T47D (cell line): Measurements from ENCODE around the gene MS4A10.

ENCODE experiments used
- DNase-seq, 2 experiments: peaks; one replicate each; pipeline versions ENCODE4 v3.0.0 to v3.0.0-alpha.2; 2011 to 2012; ENCODE audit warnings: low read depth in 1 of 2, low spot score in 1 of 2
- JUND ChIP-seq: IDR thresholded peaks from 2 replicates; pipeline ENCODE4 v1.6.1; 2012; ENCODE audit warnings: low read depth
- in situ Hi-C: cut with HindIII; loops from 2 replicates; pipeline ENCODE4 v1.10.0; 2016; ENCODE audit warnings: low sequenced_read_pairs, low pct_unique_long_range_greater_than_20kb

MS4A10 gene

DNA sequence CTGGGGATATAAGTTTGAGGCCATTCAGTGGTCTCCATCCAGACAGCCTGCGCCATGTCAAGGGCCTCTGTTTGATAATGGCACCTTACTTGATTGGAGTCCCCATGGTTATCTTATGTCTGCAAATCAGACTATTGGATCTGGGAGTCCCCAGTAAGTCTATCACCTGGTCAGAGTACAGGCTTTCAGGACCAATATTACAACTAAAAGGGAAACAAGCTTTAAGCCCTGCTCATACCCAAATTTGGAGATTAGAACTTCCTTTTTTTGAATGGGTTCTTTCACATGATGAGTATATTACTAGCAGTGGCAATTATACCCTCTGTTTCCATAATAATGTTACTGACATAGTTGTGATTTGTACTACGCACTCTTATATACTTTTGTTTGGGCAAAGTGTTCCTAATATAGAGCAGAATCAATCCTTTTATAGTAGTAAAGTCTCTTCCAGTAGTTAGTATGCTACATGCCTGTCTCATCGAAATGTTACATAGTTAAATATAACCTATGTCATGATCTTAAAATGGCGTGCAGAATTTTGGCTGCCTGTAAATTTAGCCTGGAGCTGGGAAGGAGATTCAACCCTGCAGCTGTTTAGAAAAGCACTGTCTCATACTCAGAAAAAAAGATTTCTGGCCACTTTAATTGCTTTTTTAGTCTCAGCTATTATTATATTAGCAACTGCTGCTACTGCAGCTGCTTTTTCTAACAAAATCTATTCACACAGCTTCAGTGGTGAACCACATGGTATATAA, 23.5 kb upstream of the MS4A10 start:
- no peak for DNase-seq
- TF ChIP-seq JUND = no peak

DNA sequence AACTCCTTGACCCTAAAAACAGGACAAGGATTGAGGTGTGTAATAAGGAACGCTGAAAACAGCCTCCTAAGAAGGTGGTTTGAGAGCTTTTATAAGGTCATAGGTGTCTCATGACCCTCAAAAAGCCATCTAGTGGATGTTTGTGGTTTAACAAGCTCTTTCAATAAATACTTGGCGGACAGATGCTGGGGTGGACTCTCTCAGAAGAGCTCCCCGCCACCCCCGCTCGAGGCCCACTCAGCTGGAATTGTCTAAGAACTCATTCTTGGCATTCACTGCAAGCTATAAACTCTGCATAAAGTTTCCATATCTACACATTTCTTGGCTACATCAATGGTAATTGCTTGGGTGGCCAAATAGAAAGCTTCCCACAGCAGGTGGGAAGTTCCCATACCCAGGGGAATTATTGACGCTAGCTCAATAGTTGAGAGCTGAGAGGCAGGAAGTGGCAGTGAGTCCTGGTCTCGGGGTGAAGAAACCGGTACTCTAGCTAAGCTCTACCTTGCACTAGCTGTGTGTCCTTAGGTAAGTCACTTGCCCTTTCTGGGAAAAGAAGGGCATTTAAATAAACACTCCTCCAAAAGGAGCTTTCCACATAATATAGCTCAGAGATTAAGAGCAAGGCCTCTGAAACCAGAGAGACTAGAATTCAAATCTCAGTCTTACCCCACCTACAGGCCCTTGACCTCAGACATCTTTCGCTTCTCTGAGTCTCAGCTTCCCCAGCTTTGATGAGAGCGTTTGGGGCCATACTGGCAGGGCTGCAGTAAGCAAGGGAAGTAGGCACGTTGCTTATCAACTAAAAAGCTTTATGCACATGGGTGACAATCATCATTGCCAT, 22.1 kb upstream of the MS4A10 start:
- peak in 1 of 2 experiments; percentile 73 for DNase-seq

More for the DNA sequence above, 23.5 kb upstream of the MS4A10 start:
- in situ Hi-C loops = no loop called here

DNA sequence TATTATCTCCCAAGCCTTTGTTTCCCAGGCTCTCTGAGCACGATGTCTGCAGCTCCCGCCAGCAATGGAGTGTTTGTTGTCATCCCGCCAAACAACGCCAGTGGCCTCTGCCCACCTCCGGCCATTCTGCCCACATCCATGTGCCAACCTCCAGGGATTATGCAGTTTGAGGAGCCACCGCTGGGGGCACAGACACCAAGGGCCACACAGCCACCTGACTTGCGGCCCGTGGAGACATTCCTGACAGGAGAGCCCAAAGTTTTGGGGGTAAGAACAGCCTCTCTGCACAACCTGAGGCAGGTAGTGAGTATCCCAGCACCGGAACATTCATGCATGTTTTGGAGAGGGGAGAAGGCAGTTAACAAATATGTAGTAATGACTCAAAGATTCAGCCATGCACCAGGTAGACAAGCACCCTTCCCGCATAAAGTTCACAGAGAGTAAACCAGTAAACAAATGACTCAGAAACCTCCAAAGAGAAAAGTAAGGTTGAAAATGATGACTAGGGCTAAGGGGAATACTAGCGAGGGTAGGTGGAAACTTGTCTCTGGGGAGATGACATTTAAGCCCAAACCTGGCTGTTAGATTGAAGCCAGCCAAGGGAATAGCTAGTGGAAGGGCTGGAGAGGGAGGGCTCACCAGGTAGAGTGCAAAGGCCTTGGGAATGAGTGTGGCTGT, 21.3 kb upstream of the MS4A10 start:
- no peak for TF ChIP-seq JUND

More for the DNA sequence above, 22.1 kb upstream of the MS4A10 start:
- in situ Hi-C loops = no loop called here
- TF ChIP-seq JUND = no peak

DNA sequence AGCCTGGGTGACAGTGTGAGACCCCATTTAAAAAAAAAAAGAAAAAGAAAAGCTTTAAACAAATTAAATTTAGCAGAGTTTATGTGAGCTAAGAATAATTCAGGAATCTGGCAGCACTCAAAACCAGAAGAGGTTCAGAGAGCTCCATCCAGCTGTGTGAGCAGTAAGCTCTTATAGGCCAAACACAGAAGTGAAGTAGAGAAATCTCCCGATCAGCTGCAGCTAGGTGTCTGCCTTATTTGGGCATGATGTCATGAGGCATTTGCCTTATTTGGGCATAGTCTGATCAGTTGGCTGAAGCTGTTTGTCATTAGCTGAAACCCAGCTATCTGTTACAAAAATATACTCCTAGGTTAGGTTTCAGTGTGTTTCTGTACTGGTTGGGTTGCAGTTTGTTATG, 20.3 kb upstream of the MS4A10 start:
- in situ Hi-C loops = no loop called here
- TF ChIP-seq JUND = no peak
- DNase-seq = peak in 1 of 2 experiments; percentile 35

More for the DNA sequence above, 21.3 kb upstream of the MS4A10 start:
- DNase-seq = no peak
- in situ Hi-C loops = no loop called here

DNA sequence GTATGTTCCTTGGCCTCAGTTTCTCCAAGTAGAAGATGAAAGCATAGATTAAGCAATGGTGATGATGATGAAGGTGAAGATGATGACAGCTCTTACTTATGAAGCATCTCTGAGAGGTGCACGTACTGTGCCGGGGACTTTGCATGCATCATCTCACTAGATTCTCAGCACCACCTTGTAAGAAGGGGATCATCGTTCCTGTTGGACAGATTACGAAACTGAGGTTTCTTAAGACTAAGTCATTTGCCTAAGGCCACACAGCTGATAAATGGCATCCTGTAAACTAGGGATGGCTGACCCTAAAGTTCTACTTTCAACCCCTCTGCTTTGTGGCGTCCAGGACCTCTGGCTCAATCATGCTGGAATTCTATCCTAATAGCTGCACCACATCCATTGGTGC, 19.8 kb upstream of the MS4A10 start:
- DNase-seq = no peak
- TF ChIP-seq JUND = no peak
- in situ Hi-C loops = no loop called here

DNA sequence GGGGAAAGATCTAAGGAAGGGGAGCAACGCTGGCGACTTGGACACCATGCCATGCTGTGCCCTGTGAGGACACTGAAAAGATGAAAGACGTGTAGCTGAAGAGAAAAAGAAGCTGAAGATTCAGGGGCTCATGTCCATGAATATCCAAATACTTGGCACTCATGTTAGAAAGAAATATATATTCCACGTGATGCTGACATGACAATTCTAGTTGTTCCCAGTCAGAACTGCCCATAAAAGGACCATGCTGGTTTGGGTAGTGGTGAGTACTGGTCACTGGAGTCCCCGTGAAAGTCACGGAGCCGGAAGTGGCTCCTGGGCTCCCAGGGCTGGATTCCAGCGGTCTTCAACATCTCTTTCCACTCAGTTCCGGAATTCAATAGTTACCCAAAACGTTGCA, 18.6 kb upstream of the MS4A10 start:
- TF ChIP-seq JUND = no peak
- no peak for DNase-seq
- in situ Hi-C loops = no loop called here

DNA sequence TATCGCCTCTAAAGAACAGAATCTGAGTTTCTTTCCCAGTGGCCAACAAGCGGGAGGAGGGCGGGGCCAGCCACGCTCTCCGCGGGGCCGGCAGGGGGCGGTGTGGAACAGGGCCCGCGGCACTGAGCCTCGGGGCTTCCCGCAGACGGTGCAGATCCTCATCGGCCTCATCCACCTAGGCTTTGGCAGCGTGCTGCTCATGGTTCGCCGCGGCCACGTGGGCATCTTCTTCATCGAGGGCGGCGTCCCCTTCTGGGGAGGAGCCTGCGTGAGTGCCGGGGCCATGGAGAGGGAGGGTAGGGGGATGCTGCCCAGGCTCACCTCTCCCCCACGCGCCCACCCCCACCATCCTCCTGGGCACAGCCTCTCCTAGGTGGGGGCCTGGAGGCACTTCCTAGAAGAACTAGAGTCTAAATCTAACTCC, 17.7 kb upstream of the MS4A10 start:
- in situ Hi-C loops = no loop called here
- DNase-seq = no peak
- no peak for TF ChIP-seq JUND

DNA sequence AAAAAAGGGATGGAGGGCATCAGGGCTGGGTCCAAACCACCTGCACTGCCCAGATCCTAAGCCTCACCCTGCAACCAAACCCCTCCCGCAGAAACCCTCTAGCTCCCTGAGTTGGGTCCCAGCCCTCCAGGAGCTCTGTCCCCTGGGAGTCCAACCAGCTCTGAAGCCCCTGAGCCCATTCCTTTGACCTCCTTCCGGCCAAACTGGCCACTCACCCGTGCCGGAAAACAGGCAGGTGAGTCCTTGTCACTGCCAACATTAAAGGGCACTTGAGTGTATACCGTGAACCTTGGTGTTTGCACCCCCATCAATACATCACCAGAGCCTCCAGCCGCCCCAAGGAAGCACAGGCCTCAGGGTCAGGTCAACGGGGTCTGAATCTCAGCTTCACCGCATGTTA, 16.9 kb upstream of the MS4A10 start:
- no peak for TF ChIP-seq JUND
- DNase-seq = no peak
- in situ Hi-C loops = no loop called here

DNA sequence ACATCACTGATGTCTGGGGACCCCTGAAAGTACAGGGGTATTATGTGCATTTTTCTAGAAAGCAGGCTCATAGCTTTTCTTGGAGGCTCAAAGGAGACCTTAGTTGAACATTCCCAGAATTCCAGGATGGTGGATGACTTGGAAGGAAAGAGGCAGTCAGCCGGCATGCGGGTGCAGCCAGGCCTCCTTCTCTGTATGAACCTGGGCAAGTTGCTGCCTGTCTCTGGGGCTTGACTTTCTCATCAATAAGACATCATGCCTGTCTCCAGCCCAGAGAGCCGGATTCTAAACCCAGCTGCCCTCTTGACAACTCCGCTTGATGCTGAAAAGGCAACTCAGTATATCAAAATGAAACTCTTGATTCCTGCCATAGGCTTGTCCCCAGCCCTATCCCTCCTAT, 15.9 kb upstream of the MS4A10 start:
- DNase-seq = no peak
- in situ Hi-C loops = no loop called here
- TF ChIP-seq JUND = no peak

DNA sequence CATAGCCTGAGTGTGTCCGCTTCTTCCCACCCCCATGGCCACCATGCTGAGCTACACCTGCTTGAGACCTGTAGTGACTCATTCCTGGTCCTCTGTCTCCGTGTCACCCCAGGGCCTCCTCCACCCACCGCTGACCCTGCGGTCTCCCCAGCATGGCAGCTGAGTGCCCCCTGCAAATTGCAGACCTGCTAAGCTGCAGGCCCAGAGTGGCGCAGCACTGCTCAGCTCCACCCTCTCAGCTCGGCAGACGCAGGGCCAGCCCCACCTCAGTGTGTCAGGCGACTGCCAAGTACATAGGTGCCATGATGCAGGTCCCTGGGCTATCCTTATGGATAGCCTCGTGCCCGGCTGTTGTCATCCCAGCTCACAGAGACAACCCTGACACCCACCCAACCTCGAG, 15.3 kb upstream of the MS4A10 start:
- in situ Hi-C loops = no loop called here
- DNase-seq = no peak
- no peak for TF ChIP-seq JUND

DNA sequence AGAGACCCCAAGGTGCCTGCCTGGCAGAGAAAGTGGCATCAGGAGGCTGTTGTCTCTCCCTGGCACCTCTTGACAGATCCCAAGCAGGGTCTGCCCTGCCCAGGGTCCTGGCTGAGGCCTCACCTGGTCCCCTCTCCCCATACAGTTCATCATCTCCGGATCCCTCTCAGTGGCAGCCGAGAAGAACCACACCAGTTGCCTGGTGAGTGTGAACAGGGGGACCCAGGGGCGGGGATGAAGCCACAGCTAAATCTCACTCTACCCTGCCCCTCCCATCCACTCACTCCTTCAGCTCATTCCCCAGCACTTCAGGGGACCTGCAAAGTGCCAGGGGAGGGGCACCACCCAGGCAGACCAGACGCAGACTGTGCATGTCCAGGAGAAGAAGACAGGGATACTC, 14.0 kb upstream of the MS4A10 start:
- in situ Hi-C loops = no loop called here
- DNase-seq = no peak
- no peak for TF ChIP-seq JUND

DNA sequence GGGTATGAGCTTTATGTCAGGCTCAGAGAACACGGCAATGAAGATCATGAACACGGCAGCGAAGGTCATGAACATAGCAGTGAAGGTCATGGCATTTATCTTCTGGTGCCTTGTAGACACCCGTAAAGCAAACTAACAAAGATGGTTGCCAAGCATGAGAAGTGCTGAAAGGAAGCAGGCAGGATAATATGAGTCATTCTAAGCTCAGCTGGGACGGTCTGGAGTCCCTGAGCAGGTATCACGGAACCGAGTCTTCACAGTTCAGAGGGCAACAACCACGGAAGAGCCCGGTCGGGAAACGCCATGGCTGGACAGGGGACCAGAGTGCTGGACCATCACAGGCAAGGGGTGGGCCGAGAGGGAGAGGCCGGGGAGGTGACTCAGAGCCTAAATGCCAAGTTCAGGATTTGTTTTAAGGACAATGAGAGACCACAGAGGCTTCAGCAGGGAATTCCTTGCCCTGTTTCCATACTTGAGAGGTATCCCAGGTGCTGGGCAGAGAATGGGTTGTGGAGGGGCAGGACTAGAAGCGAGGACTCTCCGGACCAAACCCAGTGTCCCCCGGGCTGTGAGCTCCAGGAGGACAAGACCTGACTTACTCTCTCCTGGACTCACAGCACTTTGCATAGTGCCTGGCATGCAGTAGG, 13.1 kb upstream of the MS4A10 start:
- in situ Hi-C loops = no loop called here

More for the DNA sequence above, 13.1 kb upstream of the MS4A10 start:
- DNase-seq = no peak
- no peak for TF ChIP-seq JUND
